Coronary artery (tissue), 2 donors: Measurements from ENCODE around the gene STRA8.

Experiments
- DNase-seq: peaks from one replicate; pipeline ENCODE4 v3.0.0-alpha.2; 2017; ENCODE audit warnings: low spot score
- H3K27ac ChIP-seq, 2 donors: fragments of 200-600 bp; sonication (generic); one replicate each; pipeline ENCODE4 v1.5.1; 2016 to 2019
- H3K4me3 ChIP-seq: fragments of 200-600 bp; sonication (generic); 2 replicates; pipeline ENCODE4 v1.5.1; 2016; ENCODE audit warnings: mild to moderate bottlenecking, moderate library complexity
- TF ChIP-seq, protein P1 (sequence below): fragments of 200-600 bp; sonication (generic); IDR thresholded peaks from one replicate; pipeline ENCODE4 v1.5.1; 2019; ENCODE audit warnings: antibody characterized with exemption

STRA8 gene

DNA sequence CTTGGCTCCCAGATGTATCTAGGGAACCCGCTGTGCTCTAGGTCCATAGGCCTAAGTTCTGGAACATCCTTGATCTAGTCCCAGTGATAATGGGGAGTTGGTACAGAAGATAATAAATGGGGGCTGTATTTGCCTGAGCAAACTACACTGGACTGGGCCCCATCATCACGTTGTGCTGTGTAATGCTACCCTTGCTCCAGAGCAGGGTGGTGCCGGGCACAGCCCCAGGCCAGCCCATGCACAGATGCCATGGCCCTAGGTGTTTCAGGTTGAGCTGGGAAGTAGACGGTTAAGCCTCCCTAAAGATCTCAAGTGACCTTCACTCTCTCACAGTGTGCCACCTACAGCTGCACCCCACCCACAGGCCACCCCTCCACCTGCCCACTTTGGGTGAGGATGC is 53.2 kb downstream of the STRA8 start:
- TF ChIP-seq, protein P1, sequence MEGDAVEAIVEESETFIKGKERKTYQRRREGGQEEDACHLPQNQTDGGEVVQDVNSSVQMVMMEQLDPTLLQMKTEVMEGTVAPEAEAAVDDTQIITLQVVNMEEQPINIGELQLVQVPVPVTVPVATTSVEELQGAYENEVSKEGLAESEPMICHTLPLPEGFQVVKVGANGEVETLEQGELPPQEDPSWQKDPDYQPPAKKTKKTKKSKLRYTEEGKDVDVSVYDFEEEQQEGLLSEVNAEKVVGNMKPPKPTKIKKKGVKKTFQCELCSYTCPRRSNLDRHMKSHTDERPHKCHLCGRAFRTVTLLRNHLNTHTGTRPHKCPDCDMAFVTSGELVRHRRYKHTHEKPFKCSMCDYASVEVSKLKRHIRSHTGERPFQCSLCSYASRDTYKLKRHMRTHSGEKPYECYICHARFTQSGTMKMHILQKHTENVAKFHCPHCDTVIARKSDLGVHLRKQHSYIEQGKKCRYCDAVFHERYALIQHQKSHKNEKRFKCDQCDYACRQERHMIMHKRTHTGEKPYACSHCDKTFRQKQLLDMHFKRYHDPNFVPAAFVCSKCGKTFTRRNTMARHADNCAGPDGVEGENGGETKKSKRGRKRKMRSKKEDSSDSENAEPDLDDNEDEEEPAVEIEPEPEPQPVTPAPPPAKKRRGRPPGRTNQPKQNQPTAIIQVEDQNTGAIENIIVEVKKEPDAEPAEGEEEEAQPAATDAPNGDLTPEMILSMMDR = no peak
- no peak overlapping the region for H3K27ac ChIP-seq
- no peak overlapping the region for H3K4me3 ChIP-seq
- DNase-seq = no peak

DNA sequence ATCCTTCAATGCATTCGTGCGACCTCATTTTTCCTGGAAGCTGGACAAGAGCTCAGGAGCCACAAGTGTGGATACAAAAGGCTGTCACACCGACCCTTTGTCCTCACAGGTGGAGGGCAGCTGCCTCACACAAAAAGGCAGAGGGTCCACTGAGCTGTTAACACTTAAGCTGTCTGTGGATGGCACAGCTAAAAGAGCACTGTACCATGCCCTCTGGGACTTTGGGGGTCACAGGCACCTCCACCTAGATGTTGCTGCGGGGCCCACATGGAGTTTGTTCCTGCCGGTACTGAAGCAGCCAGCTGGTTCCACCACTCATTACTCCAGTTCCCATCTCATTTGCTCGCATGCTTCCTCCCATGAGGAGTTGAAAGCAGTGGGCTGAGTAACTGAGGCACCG is 57.0 kb downstream of the STRA8 start:
- no peak overlapping the region for H3K4me3 ChIP-seq
- DNase-seq = no peak
- H3K27ac ChIP-seq = no peak overlapping the region
- TF ChIP-seq, protein P1 = no peak

- Histone ChIP-seq H3K4me3 (no peak overlapping the region), H3K27ac (no peak overlapping the region)
- DNase-seq = no peak
- TF ChIP-seq, protein P1 = no peak
Observed at GRCh38 chr7:135291809-135292253, 58.2 kb downstream of the STRA8 start.

- H3K27ac ChIP-seq = no peak overlapping the region
- TF ChIP-seq, protein P1 = no peak
- H3K4me3 ChIP-seq = no peak overlapping the region
- no peak for DNase-seq
Observed at GRCh38 chr7:135299235-135299634, 65.6 kb downstream of the STRA8 start.

GRCh38 chr7:135300913-135301765 is 67.5 kb downstream of the STRA8 start:
- no peak overlapping the region for H3K27ac ChIP-seq
- DNase-seq = no peak
- TF ChIP-seq, protein P1 = no peak
- no peak overlapping the region for H3K4me3 ChIP-seq
